Fibroblast of lung (primary cell): ENCODE measurements around the gene ZC3H12C.

Experiments used
- CTCF ChIP-seq, 2 donors: IDR thresholded peaks in 1 of 2; conservative IDR thresholded peaks in 1 of 2; 1 replicate in 1 of 2; 2 replicates in 1 of 2; pipeline ENCODE4 v1.5.1; 2011 to 2012; ENCODE audit warnings: low read length in 2 of 2, control low read depth in 1 of 2, inconsistent platforms in 1 of 2, low read depth in 1 of 2, mild to moderate bottlenecking in 1 of 2
- EZH2 ChIP-seq: IDR thresholded peaks from 2 replicates; pipeline ENCODE4 v1.5.1; 2012; ENCODE audit warnings: low read length, control low read depth, mild to moderate bottlenecking; ENCODE audit errors: missing control alignments

GRCh38 chr11:110098645-110099044, 5.5 kb downstream of the ZC3H12C start:
- TF ChIP-seq CTCF (conservative IDR thresholded peaks at IDR 0.05 in 1 of 2, IDR thresholded peaks at IDR 0.05 in 1 of 2; ENCODE audit: low read depth in 1 of 2, low read length in 2 of 2) (no peak), EZH2 (no peak)
